K562 (cell line): ENCODE data around the gene MKS1. TPM values are rescaled to one million over a fixed set of nuclear protein-coding genes. Genes with fewer than 3 reads are reported as not detected.

Experiments used
- CBX2 ChIP-seq: fragments of 200-600 bp; sonication (generic); IDR thresholded peaks from one replicate; pipeline ENCODE4 v1.6.1; 2012; ENCODE audit warnings: mild to moderate bottlenecking, low read length, inconsistent platforms; ENCODE audit not compliant: insufficient read depth, poor library complexity, severe bottlenecking
- CBX5 ChIP-seq: IDR thresholded peaks from 2 replicates; pipeline ENCODE4 v1.6.1; 2014; ENCODE audit warnings: low read depth, borderline replicate concordance
- COPS2 ChIP-seq: fragments of 450-650 bp; conservative IDR thresholded peaks from 2 replicates; pipeline ENCODE4 v1.6.1; 2016; ENCODE audit warnings: mild to moderate bottlenecking, moderate library complexity
- CTBP1 ChIP-seq: fragments of 450-650 bp; IDR thresholded peaks from 2 replicates; pipeline ENCODE4 v1.6.1; 2016; ENCODE audit warnings: borderline replicate concordance
- ELF4 ChIP-seq: fragments of 450-650 bp; formaldehyde crosslinking; IDR thresholded peaks from 2 replicates; pipeline ENCODE4 v1.4.0; 2022; ENCODE audit warnings: missing genetic modification characterization
- FOS ChIP-seq: IDR thresholded peaks from 3 replicates; pipeline ENCODE4 v1.6.1; 2011; ENCODE audit not compliant: insufficient read length; ENCODE audit errors: extremely low read depth
- GATAD2B ChIP-seq: fragments of 450-650 bp; IDR thresholded peaks from 2 replicates; pipeline ENCODE4 v1.6.1; 2017; ENCODE audit warnings: mild to moderate bottlenecking, borderline replicate concordance
- HNRNPUL1 ChIP-seq: fragments of 200-400 bp; formaldehyde crosslinking; IDR thresholded peaks from 2 replicates; pipeline ENCODE4 v1.6.1; 2017; ENCODE audit warnings: low read length
- HOXB6 ChIP-seq: fragments of 250-450 bp; sonication (Bioruptor Pico); IDR thresholded peaks from 2 replicates; pipeline ENCODE4 v1.5.1; 2022; ENCODE audit warnings: mild to moderate bottlenecking, borderline replicate concordance
- IRF9 ChIP-seq: fragments of 450-650 bp; IDR thresholded peaks from 2 replicates; pipeline ENCODE4 v1.6.1; 2016; ENCODE audit warnings: missing biosample characterization, missing genetic modification characterization
- KLF16 ChIP-seq: IDR thresholded peaks from 2 replicates; pipeline ENCODE4 v1.6.1; 2016; ENCODE audit warnings: antibody characterized with exemption
- MAX ChIP-seq: sonication (generic); formaldehyde crosslinking; IDR thresholded peaks from 2 replicates; pipeline ENCODE4 v1.9.0; 2022; ENCODE audit warnings: mild to moderate bottlenecking, missing genetic modification reagents
- NR4A1 ChIP-seq, 2 experiments: fragments of 250-450 bp in 1 of 2; fragments of 450-650 bp in 1 of 2; sonication (Bioruptor Pico) in 1 of 2; IDR thresholded peaks; 2 replicates each; pipeline versions ENCODE4 v1.4.0 to v1.6.1; 2016 to 2020; ENCODE audit warnings: mild to moderate bottlenecking in 2 of 2, missing compliant biosample characterization in 1 of 2, missing genetic modification characterization in 1 of 2, moderate library complexity in 1 of 2
- NRF1 ChIP-seq, 2 experiments: fragments of 450-650 bp; IDR thresholded peaks in 1 of 2; conservative IDR thresholded peaks in 1 of 2; 2 replicates each; pipeline ENCODE4 v1.6.1; 2014; ENCODE audit warnings: mild to moderate bottlenecking in 2 of 2
- OTX1 ChIP-seq: fragments of 450-650 bp; formaldehyde crosslinking; IDR thresholded peaks from 2 replicates; pipeline ENCODE4 v1.4.0; 2022; ENCODE audit warnings: mild to moderate bottlenecking
- PCBP1 ChIP-seq: fragments of 200-400 bp; formaldehyde crosslinking; IDR thresholded peaks from 2 replicates; pipeline ENCODE4 v1.6.1; 2018; ENCODE audit warnings: mild to moderate bottlenecking, low read depth, low read length; ENCODE audit not compliant: poor library complexity, severe bottlenecking
- PHF20 ChIP-seq: fragments of 450-650 bp; IDR thresholded peaks from 2 replicates; pipeline ENCODE4 v1.6.1; 2018; ENCODE audit not compliant: partially characterized antibody
- POLR2AphosphoS2 ChIP-seq: IDR thresholded peaks from 2 replicates; pipeline ENCODE4 v1.6.1; 2012; ENCODE audit warnings: low read length, improper control_type of control experiment
- POU5F1 ChIP-seq: fragments of 150-350 bp; IDR thresholded peaks from 2 replicates; pipeline ENCODE4 v1.6.1; 2014; ENCODE audit warnings: borderline replicate concordance, low read length, low read depth, mild to moderate bottlenecking; ENCODE audit not compliant: partially characterized antibody
- RAD51 ChIP-seq: fragments of 450-650 bp; IDR thresholded peaks from 2 replicates; pipeline ENCODE4 v1.7.1; 2016; ENCODE audit warnings: low read depth, mild to moderate bottlenecking, borderline replicate concordance
- RUNX1 ChIP-seq: sonication (generic); IDR thresholded peaks from 2 replicates; pipeline ENCODE4 v1.6.1; 2016; ENCODE audit warnings: antibody characterized with exemption, low read depth
- SP2 ChIP-seq: IDR thresholded peaks from 2 replicates; pipeline ENCODE4 v1.6.1; 2011; ENCODE audit warnings: mild to moderate bottlenecking, low read depth, low read length, moderate library complexity; ENCODE audit not compliant: poor library complexity, severe bottlenecking; ENCODE audit errors: extremely low read depth
- TAF7 ChIP-seq: fragments of 450-650 bp; IDR thresholded peaks from 2 replicates; pipeline ENCODE4 v1.6.1; 2016; ENCODE audit warnings: missing genetic modification characterization, missing compliant biosample characterization
- TBL1XR1 ChIP-seq, 2 experiments: IDR thresholded peaks; 2 replicates each; pipeline ENCODE4 v1.6.1; 2012; ENCODE audit warnings: improper control_type of control experiment in 2 of 2, low read length in 2 of 2, mild to moderate bottlenecking in 1 of 2
- USF2 ChIP-seq: sonication (generic); formaldehyde crosslinking; IDR thresholded peaks from 2 replicates; pipeline ENCODE4 v1.5.0; 2020; ENCODE audit warnings: missing genetic modification reagents
- ZBTB7A ChIP-seq: IDR thresholded peaks from 2 replicates; pipeline ENCODE4 v1.6.1; 2011; ENCODE audit warnings: low read depth, mild to moderate bottlenecking, low read length, moderate library complexity, borderline replicate concordance; ENCODE audit not compliant: control insufficient read depth
- ZNF253 ChIP-seq: fragments of 250-450 bp; sonication (Bioruptor Pico); conservative IDR thresholded peaks from 2 replicates; pipeline ENCODE4 v1.6.1; 2021; ENCODE audit warnings: mild to moderate bottlenecking
- ZNF436 ChIP-seq: fragments of 250-450, 450-650 bp; sonication (Bioruptor Pico); formaldehyde crosslinking; IDR thresholded peaks from 2 replicates; pipeline ENCODE4 v1.7.0; 2020; ENCODE audit warnings: mild to moderate bottlenecking
- ZNF584 ChIP-seq: fragments of 200-800 bp; sonication (Bioruptor generic); IDR thresholded peaks from 2 replicates; pipeline ENCODE4 v1.6.1; 2016; ENCODE audit warnings: low read depth, mild to moderate bottlenecking, missing genetic modification characterization, missing compliant biosample characterization
- polyA plus RNA-seq, 8 experiments: library from polyadenylated mRNA; depleted of rRNA in 4 of 8; stranded (reverse) in 5 of 8; unstranded in 3 of 8; fragments of >200 nt; fragmentation: Nextera tagmentation in 2 of 8; fragmentation: Illumina TruSeq in 1 of 8; extraction: Ambion mirVana in 2 of 8; extraction: Trizol in 1 of 8; gene quantifications; 2 replicates each; pipeline versions ENCODE4 v1.2.1 to v1.2.3, GENCODE V29; 2011 to 2014; ENCODE audit warnings: inconsistent platforms in 1 of 8, missing spikeins in 1 of 8
- total RNA-seq, 7 experiments: library from RNA; depleted of rRNA in 6 of 7; stranded (reverse); fragments of >200 nt in 6 of 7; fragmentation: Illumina TruSeq in 2 of 7; extraction: Trizol in 2 of 7; gene quantifications; 2 replicates each; pipeline versions ENCODE4 v1.2.1 to v1.2.3, GENCODE V29; 2011 to 2021; ENCODE audit warnings: low replicate concordance in 1 of 7

The MKS1 gene
- total and polyA plus RNA-seq, 9 of the 15 experiments (the other 6 are each of a cell fraction or from before 2014, with no cell fraction given): 16.3 to 31.0 (median 25.9) TPM

GRCh38 chr17:58184986-58185761 is 33.9 kb downstream of the MKS1 start (continued):
- TF ChIP-seq NRF1 (conservative IDR thresholded peaks at IDR 0.05 in 1 of 2, IDR thresholded peaks at IDR 0.05 in 1 of 2) (peak; percentile 30 to 40; a peak in 2 of 4 replicates), HNRNPUL1 (no peak), PCBP1 (no peak), FOS (no peak), IRF9 (tag) (no peak), CTBP1 (no peak; the same call in 1 of the 2 replicates), NR4A1 (CRISPR knock-in tag; IDR thresholded peaks at IDR 0.05) (peak; percentile 62; the same call in 1 of the 2 replicates), NR4A1 (tag; IDR thresholded peaks at IDR 0.05) (peak; percentile 56), OTX1 (CRISPR knock-in tag) (peak; percentile 79; the same call in 1 of the 2 replicates), RUNX1 (no peak), CBX5 (no peak), COPS2 (no peak), GATAD2B (no peak), TAF7 (tag) (no peak), HOXB6 (CRISPR knock-in tag) (no peak), ZBTB7A (no peak), ZNF253 (CRISPR knock-in tag) (no peak), RAD51 (no peak), ZNF584 (CRISPR knock-in tag) (no peak), USF2 (CRISPR knock-in tag) (no peak), MAX (CRISPR knock-in tag) (no peak), CBX2 (no peak), TBL1XR1 (IDR thresholded peaks at IDR 0.05; ENCODE audit: low read length in 2 of 2) (no peak), ELF4 (CRISPR knock-in tag) (no peak), POLR2AphosphoS2 (no peak), SP2 (no peak), ZNF436 (CRISPR knock-in tag) (no peak), POU5F1 (no peak), PHF20 (no peak), KLF16 (no peak)
